Heart right ventricle (tissue), 16 donors: Measurements from ENCODE around the gene KLHL29. TPM values are rescaled to one million over a fixed set of nuclear protein-coding genes. Genes with fewer than 3 reads are reported as not detected.

Experiments
- ATAC-seq, 8 donors: fragments of 200-7000 bp; cut with Tn5 transposase; one replicate each; pipeline ENCODE4 v1.9.1; 2020; ENCODE audit warnings: mild to moderate bottlenecking in 8 of 8, moderate library complexity in 8 of 8, moderate number of reproducible peaks in 1 of 8
- DNase-seq, 2 donors: peaks; one replicate each; pipeline ENCODE4 v3.0.0-alpha.2; 2020
- H3K27ac ChIP-seq, 10 donors: fragments of 200-600 bp; sonication (generic) in 2 of 10; one replicate each; pipeline versions ENCODE4 v1.5.0 to v1.8.0; 2020 to 2022; ENCODE audit warnings: mild to moderate bottlenecking in 3 of 10
- H3K27me3 ChIP-seq, 7 donors: fragments of 200-600 bp; one replicate each; pipeline ENCODE4 v1.8.0; 2021 to 2022; ENCODE audit warnings: mild to moderate bottlenecking in 2 of 7
- H3K36me3 ChIP-seq, 9 donors: fragments of 200-600 bp; sonication (generic) in 1 of 9; one replicate each; pipeline versions ENCODE4 v1.5.0 to v1.8.0; 2020 to 2022; ENCODE audit warnings: mild to moderate bottlenecking in 2 of 9
- H3K4me1 ChIP-seq, 9 donors: fragments of 200-600 bp; sonication (generic) in 1 of 9; one replicate each; pipeline versions ENCODE4 v1.5.0 to v1.8.0; 2020 to 2022; ENCODE audit warnings: mild to moderate bottlenecking in 4 of 9
- H3K4me3 ChIP-seq, 10 donors: fragments of 200-600 bp; sonication (generic) in 2 of 10; one replicate each; pipeline versions ENCODE4 v1.5.0 to v1.8.0; 2020 to 2022; ENCODE audit warnings: mild to moderate bottlenecking in 7 of 10, moderate library complexity in 2 of 10
- H3K9me3 ChIP-seq, 11 donors: fragments of 200-600 bp in 10 of 11; sonication (generic) in 2 of 11; one replicate each; pipeline versions ENCODE4 v1.5.0 to v1.8.0; 2013 to 2022; ENCODE audit warnings: mild to moderate bottlenecking in 2 of 11, control low read depth in 1 of 11, moderate library complexity in 1 of 11
- CTCF ChIP-seq, 9 donors: fragments of 200-600 bp; sonication (generic) in 2 of 9; IDR thresholded peaks; one replicate each; pipeline versions ENCODE4 v1.5.0 to v1.8.0; 2021 to 2022; ENCODE audit warnings: antibody characterized with exemption in 9 of 9, mild to moderate bottlenecking in 5 of 9, moderate library complexity in 1 of 9
- WGBS, 2 donors: extraction: QIAGEN DNeasy Blood & Tissue Kit; methylation state at CpG; one replicate each; pipeline ENCODE4 v1.1.7; 2013; ENCODE audit warnings: inconsistent platforms in 1 of 2; 5-methylcytosine and 5-hydroxymethylcytosine counted together
- intact Hi-C, 10 donors: fragments of 100-400 bp; cut with DNase I; formaldehyde crosslinking; loops; one replicate each; pipeline versions ENCODE4 v1.11.1 to v1.14.2; 2022
- polyA plus RNA-seq, 2 donors: library from polyadenylated mRNA; stranded (reverse); fragments of 200-250 nt; gene quantifications; one replicate each; pipeline ENCODE4 v1.2.3, GENCODE V29; 2013
- total RNA-seq, 10 donors: library from RNA; stranded (reverse); fragmentation: NEBNext Ultra II Directional in 3 of 10; extraction: Animal tissue kit (Norgen Biotek cat#: 25700) in 3 of 10; gene quantifications; one replicate each; pipeline versions ENCODE4 v1.2.1 to v1.2.4, GENCODE V29; 2021 to 2023
- donor health status: Arrhythmogenic right ventricular cardiomyopathy.
- donor health status: ischemic (EF 13 %, LVEDD 7.1; RV severe dilation, severe dysfunction).
- donor health status: healthy with polysubstance abuse.
- donor health status: DM: no; HTN: yes; CAD: no.
- donor health status: DM: no; HTN: no; CAD: no.
- donor health status: ischemic (EF 25% LVEDD 6.9; RV normal size, moderate dysfunction).
- donor health status: ischemic (EF 25% LVEDD 5.7; RV mildly dilated, moderate dysfunction).
- donor health status: healthy.
- donor health status: DM: yes; HTN: yes; CAD: no.
- donor health status: Ischemic cardiomyopathy.
- donor health status: ischemic (EF 35%, LVEDD 5.7; RV mildly dilated, moderate dysfunction).
- donor health status: nonischemic (EF 11% LVEDD 7.7; RV severe dilation, severe dysfunction).
- donor health status: DM: yes; HTN: yes; CAD: no.
- donor health status: PGD.
- donor health status: ischemic (EF 29% LVEDD 5.4; RV normal size, mild dysfunction).
- donor health status: nonischemic (EF 23%, LVEDD 6.1; RV moderate dilation, normal function).

KLHL29 gene
- total and polyA plus RNA-seq, 12 donors, result 0.71 to 1.5 (median 1.0) TPM

- no peak overlapping the region for H3K27ac ChIP-seq
- H3K27me3 ChIP-seq, result no peaks in the 10 kb centered on the region
- H3K4me3 ChIP-seq, result no peak overlapping the region
- H3K9me3 ChIP-seq, result peaks cover 0 to 17% (median 5%) of the 10 kb centered on the region in 11 donors
- TF ChIP-seq CTCF (IDR thresholded peaks at IDR 0.05), result no peak
- WGBS, 2 donors, result 96 to 98% methylated on average over 7 of the region's 7 CpGs
- H3K4me1 ChIP-seq, result peaks cover 0 to under 1% (median 0%) of the 10 kb centered on the region in 9 donors
- ATAC-seq (no peak), DNase-seq (no peak)
- no peaks in the 10 kb centered on the region for H3K36me3 ChIP-seq
- intact Hi-C loops, result no loop called here
Measured at GRCh38 chr2:23675506-23675905, 290.5 kb downstream of the KLHL29 start.

- no peak for ATAC-seq
- H3K27ac ChIP-seq, result no peak overlapping the region
Measured at GRCh38 chr2:23677836-23678235, 292.9 kb downstream of the KLHL29 start.

GRCh38 chr2:23679044-23679443 is 294.1 kb downstream of the KLHL29 start:
- no peak for DNase-seq
- 80 to 96% methylated on average over 1 of the region's 1 CpG for WGBS, 2 donors

More at GRCh38 chr2:23677836-23678235, 292.9 kb downstream of the KLHL29 start:
- H3K9me3 ChIP-seq, result peaks cover 0 to 17% (median 5%) of the 10 kb centered on the region in 11 donors
- DNase-seq, result no peak
- H3K4me3 ChIP-seq, result no peak overlapping the region
- intact Hi-C loops, result no loop called here
- H3K36me3 ChIP-seq, result no peaks in the 10 kb centered on the region
- H3K4me1 ChIP-seq, result no peaks in the 10 kb centered on the region
- H3K27me3 ChIP-seq, result peaks cover 0 to 4% (median 0%) of the 10 kb centered on the region in 7 donors
- no peak for TF ChIP-seq CTCF (IDR thresholded peaks at IDR 0.05)
- WGBS, 2 donors, result 80 to 85% methylated on average over 2 of the region's 2 CpGs

GRCh38 chr2:23680951-23681350 is 296.0 kb downstream of the KLHL29 start:
- no peak for TF ChIP-seq CTCF (IDR thresholded peaks at IDR 0.05)
- ATAC-seq (no peak), DNase-seq (no peak)
- H3K4me1 ChIP-seq, result peaks cover 0 to 5% (median 0%) of the 10 kb centered on the region in 9 donors
- 87 to 97% methylated on average over 8 of the region's 8 CpGs for WGBS, 2 donors
- H3K27ac ChIP-seq, result no peak overlapping the region
- peaks cover 0 to 17% (median 5%) of the 10 kb centered on the region in 11 donors for H3K9me3 ChIP-seq
- H3K4me3 ChIP-seq, result no peak overlapping the region
- peaks cover 0 to 17% (median 0%) of the 10 kb centered on the region in 7 donors for H3K27me3 ChIP-seq
- intact Hi-C loops, result no loop called here
- no peaks in the 10 kb centered on the region for H3K36me3 ChIP-seq

More at GRCh38 chr2:23679044-23679443, 294.1 kb downstream of the KLHL29 start:
- intact Hi-C loops, result no loop called here
- no peak overlapping the region for H3K4me3 ChIP-seq
- no peaks in the 10 kb centered on the region for H3K36me3 ChIP-seq
- H3K9me3 ChIP-seq, result peaks cover 0 to 17% (median 5%) of the 10 kb centered on the region in 11 donors
- no peak for ATAC-seq
- H3K27ac ChIP-seq, result no peak overlapping the region
- peaks cover 0 to 14% (median 0%) of the 10 kb centered on the region in 7 donors for H3K27me3 ChIP-seq
- no peak for TF ChIP-seq CTCF (IDR thresholded peaks at IDR 0.05)
- no peaks in the 10 kb centered on the region for H3K4me1 ChIP-seq
